T-helper 9 cell (primary cell): Measurements from ENCODE around the gene CACTIN.
"Not testable (repeated sequence)": the region's sequence is repeated elsewhere in the genome, so short reads cannot be mapped to it uniquely, and the experiment has no call there.

Source experiments
- DNase-seq: peaks from one replicate; pipeline ENCODE4 v3.0.0-alpha.2; 2020

The CACTIN gene

DNA sequence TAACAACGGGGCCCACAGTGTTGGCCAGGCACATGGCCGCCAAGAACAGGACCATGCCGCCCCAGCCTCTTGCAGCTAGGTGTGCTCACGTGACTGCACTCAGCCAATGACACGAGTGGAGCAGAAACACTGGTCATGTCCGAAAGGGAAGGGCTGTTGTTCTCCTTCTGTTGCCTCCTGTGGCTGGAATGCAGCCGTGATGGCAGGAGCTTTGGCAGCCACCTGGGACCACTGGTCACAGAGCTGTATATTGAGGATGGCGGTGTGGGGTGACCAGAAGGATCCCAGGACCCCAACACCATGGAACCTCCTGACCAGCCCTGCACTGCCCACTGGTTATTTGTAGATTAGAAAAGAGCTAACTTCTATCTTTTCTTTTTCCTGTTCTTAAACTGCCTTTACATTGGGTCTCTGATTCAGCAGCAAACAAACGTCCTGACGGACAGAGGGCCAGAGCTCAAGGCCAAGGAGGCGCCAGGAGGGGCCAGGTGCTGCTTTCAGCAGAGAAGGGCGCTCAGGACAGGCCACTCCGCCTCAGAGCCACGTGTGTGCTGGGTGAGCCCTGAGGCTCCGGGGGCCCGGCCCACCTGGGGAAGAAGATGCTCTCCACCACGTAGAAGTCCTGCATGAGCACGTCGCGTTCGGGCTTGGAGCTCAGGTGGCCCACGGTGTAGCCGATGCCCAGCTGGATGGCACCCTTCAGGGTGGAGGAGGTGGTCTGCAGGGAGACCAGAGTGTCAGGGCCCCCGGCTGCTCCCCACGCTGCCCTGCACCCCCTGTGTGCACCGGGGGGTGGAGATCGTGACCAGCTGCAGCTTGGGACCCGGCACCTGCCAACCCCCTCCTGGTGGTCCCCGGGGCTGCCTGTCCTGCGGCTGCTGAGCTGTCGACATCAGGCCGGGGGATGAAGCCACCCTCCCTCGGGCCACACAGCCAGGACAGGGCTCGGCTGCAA is 35.0 kb upstream of the CACTIN start:
- DNase-seq, result no peak

- no peak for DNase-seq
Measured at GRCh38 chr19:3660493-3661219, 34.1 kb upstream of the CACTIN start.

DNA sequence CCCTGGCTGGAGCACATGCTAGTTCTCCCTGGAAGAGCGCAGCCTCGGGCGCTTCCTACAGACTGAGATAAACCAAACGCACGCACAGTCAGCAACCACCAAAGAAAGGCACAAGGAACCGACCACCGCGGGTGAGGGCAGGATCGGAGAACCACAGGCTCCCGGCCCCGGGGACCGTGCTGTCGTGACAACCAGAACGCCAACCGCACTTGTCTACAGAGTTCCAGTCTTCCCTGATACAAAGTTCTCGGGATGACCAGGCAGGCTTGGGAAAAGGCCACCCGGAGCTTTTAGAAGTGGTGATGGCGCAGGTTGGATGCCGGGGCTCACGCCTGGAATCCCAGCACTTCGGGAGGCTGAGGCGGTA is 33.1 kb upstream of the CACTIN start:
- DNase-seq, result no peak

DNA sequence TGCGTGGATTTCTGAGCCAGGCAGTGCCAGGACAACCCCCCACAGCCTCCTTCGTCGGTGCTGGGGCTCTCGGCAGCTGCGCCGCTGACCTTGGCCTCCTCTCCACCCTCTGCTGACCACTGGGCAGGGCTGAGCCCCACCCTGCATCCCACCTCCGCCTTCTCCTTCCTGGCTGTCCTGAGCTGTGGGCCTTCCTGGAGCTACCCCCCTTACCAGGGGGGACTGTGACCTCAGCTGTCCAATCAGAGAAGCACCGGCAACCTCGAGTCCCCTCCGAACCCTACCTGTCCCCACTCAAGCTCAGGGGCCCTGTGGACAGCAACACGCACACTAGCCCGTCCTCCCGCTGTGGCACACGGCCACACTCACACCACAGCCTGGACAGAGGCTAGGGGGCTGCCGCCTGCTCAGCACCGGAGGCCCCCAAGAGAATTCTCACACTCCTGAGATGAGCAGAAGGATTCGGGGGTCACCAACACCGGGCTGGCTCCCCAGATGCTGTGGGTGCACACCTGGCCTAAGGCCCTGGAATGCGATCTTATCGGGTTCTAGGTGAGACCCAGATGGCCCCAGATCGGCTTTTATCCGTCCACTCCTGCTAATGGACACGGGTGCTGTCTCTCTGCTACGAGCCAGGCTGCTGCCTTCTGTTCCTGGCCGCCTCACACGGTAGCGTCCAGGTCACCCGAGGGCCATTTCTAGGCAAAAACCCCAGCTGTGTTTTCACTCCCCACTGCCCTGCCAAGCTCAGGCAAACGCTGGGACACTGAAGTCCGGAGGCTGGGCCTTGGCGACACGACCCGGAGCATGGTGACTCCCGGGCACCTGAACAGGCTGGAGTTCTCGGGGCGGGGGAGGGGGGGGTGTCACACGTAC is 32.5 kb upstream of the CACTIN start:
- no peak for DNase-seq

- no peak for DNase-seq
Measured at GRCh38 chr19:3658004-3658869, 31.6 kb upstream of the CACTIN start.

GRCh38 chr19:3657395-3657769 is 30.8 kb upstream of the CACTIN start:
- no peak for DNase-seq

DNA sequence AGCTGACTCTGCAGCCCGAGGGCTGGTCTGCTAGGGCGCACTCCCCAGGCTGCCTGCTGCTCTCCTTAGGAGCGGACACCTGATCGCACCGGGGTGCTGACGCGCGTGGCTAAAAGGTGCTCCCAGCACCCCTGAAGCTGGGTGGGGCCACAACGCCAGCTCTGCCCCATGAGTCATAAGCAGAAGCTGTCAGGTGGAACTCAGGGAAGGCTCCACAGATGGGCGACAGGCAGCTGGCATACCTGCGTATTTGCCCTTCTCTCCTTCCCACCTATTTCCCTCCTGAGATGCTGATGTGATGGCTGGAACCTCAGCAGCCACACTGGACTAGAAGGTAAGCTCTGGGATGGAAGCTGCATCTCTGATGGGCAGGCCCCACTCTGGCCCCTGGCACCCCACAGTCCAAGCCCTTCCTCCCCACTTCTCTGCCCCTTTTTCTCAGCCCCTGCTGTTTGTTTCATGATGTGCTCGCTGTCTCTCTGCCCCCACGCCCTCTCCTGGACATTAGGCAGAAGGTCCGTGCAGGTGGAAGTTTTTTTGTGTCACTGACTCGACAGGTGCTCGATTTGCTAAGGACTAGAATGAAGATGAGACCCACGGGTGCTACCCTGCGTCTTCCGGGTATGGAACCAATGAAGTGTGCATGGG is 30.3 kb upstream of the CACTIN start:
- DNase-seq, result no peak

GRCh38 chr19:3656073-3656746 is 29.6 kb upstream of the CACTIN start:
- DNase-seq, result no peak

GRCh38 chr19:3655402-3656072 is 28.9 kb upstream of the CACTIN start:
- no peak for DNase-seq

GRCh38 chr19:3653865-3654513 is 27.4 kb upstream of the CACTIN start:
- no peak for DNase-seq

DNA sequence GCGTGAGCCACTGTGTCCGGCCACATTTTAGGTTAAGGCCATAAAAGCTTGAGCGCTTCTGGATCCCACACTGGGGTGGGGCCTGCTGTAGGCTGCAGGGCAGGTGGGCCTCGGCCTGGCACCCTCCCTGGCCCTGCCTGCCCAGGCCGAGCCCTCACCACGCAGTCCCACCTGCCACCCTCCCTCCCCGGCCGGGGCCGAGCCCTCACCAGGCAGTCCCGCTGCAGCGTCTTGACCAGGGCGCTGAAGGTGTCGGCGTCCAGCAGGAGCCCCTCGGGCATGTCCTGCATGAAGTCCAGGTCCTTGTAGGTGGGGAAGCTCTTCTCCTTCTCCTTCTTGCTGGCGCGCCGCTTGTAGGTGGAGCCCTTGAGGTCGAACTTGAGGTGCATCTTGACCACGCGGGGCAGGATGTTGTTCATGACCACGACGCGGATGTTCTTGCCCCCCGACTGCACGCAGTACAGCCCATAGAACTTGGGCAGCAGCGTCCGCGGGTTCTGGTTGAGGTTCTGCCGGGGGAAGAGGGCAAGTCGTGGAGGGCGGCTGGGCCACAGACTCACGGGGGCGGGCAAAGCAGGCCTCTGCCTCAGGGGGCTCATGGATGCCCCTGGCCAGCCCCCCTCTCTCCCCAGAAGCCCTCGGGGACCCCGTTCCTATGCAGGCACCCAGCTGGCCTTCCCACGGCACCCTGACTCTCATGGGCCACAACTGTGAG is 26.6 kb upstream of the CACTIN start:
- DNase-seq, result no peak

- no peak for DNase-seq
Measured at GRCh38 chr19:3652422-3652821, 25.8 kb upstream of the CACTIN start.

GRCh38 chr19:3651684-3652083 is 25.1 kb upstream of the CACTIN start:
- DNase-seq, result no peak

DNA sequence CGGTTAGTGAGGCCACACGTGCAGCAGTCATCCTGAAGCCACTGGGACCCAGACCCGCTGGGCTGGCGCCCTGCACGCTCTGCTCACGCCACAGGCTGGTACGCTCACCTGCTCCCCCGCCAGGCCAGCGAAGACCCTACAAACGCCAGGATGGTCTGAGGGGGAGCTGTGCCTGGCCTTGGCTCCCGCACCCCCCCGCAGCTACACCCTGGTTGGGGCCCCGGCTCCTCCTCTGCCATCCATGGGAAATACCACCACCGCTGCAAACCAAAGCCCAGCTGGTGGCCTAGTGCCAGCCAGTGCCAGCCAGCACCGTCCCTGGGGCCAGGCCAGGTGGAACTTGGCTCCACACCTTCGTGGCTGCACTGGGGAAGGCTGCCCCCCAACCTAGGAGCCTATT is 23.3 kb upstream of the CACTIN start:
- no peak for DNase-seq

DNA sequence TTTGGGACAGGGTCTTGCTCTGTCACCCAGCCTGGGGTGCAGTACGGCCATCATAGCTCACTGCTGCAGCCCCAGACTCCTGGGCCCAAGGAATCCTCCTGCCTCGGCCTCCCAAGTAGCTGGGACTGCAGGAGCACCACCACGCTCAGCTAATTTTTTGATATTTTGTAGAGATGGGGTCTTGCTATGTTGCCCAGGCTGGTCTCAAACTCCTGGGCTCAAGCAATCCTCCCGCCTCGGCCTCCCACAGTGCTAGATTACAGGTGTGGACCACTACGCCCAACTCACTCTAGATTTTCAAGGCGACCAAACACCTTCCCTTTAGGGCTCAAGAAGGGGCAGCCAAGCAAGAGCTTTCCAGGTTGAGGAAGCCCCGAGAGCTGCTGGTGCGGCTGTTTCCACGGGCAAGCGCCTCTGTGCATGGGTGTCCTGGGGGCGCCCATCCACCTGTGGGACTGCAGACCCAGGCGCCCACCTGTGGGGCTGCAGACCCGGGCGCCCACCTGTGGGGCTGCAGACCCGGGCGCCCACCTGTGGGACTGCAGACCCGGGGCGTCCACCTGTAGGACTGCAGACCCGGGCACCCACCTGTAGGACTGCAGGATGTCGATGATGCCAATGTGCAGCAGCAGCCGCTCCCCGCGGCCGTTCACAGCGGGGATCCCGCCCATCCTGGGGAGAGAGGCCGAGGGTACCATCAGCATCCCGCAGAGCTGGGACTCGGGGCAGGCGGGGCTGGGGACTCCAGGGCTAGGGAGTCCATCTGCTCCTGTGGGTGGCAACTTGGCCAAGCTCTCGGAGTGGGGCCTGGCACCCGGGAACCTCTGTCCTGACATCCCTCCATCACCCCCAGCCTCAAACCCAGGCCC is 21.7 kb upstream of the CACTIN start:
- DNase-seq, result no peak

DNA sequence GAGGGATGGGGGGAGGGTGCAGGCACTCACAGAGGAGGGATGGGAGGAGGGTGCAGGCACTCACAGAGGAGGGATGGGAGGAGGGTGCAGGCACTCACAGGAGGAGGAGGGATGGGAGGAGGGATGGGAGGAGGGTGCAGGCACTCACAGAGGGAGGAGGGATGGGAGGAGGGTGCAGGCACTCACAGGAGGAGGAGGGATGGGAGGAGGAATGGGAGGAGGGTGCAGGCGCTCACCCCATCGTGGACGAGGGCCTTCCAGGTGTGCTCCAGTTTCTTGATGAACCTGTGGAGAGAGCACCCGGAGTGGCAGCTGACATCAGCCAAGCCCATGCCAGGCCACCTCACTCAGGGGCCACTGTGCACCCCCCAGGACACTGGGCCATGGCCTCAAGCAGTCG is 20.5 kb upstream of the CACTIN start:
- not testable (repeated sequence) for DNase-seq

GRCh38 chr19:3646336-3647092 is 19.9 kb upstream of the CACTIN start:
- no peak for DNase-seq
